NCI-H524 treated with DMSO at 0.1 percent for 48 hours (cell line): ENCODE data around the gene OR10H3.
"Not testable (repeated sequence)": the region's sequence is repeated elsewhere in the genome, so short reads cannot be mapped to it uniquely, and the experiment has no call there.

ENCODE experiments used
- DNase-seq: peaks from one replicate; lab custom pipeline; 2025; lab: John Stamatoyannopoulos, UW

Gene OR10H3

GRCh38 chr19:15737722-15738121 lies at the start of gene OR10H3:
OR10H3 (plus strand) TSS chr19:15737985; CDS start chr19:15741393, 3,408 bp downstream.
- no peak for DNase-seq

- no peak for DNase-seq
Measured at GRCh38 chr19:15696654-15697194, 41.1 kb upstream of the OR10H3 start.

GRCh38 chr19:15701757-15702533 lies 35.8 kb upstream of the OR10H3 start:
- no peak for DNase-seq

GRCh38 chr19:15702534-15702930 lies 35.3 kb upstream of the OR10H3 start:
- DNase-seq, result no peak

GRCh38 chr19:15714638-15715037 lies 23.1 kb upstream of the OR10H3 start:
- no peak for DNase-seq

- no peak for DNase-seq
Measured at GRCh38 chr19:15715642-15716041, 22.1 kb upstream of the OR10H3 start.

- DNase-seq, result no peak
Measured at GRCh38 chr19:15717809-15718208, 20.0 kb upstream of the OR10H3 start.

- DNase-seq, result no peak
Measured at GRCh38 chr19:15721268-15721667, 16.5 kb upstream of the OR10H3 start.

- no peak for DNase-seq
Measured at GRCh38 chr19:15722956-15723355, 14.8 kb upstream of the OR10H3 start.

GRCh38 chr19:15727724-15728123 lies 10.1 kb upstream of the OR10H3 start, which contains the start of gene OR10H2:
OR10H2 (plus strand) TSS chr19:15728024; CDS start chr19:15728044, 20 bp downstream.
- no peak for DNase-seq

GRCh38 chr19:15730538-15730937 lies 7.2 kb upstream of the OR10H3 start:
- no peak for DNase-seq

- DNase-seq, result no peak
Measured at GRCh38 chr19:15732388-15732787, 5.4 kb upstream of the OR10H3 start.

GRCh38 chr19:15733895-15734294 lies 3.9 kb upstream of the OR10H3 start:
- no peak for DNase-seq

GRCh38 chr19:15740785-15741184 lies 3.0 kb downstream of the OR10H3 start:
- no peak for DNase-seq

GRCh38 chr19:15748239-15748638 lies 10.5 kb downstream of the OR10H3 start:
- DNase-seq, result no peak

- no peak for DNase-seq
Measured at GRCh38 chr19:15758379-15758778, 20.6 kb downstream of the OR10H3 start.

GRCh38 chr19:15759962-15760565 lies 22.3 kb downstream of the OR10H3 start:
- no peak for DNase-seq

- DNase-seq, result no peak
Measured at GRCh38 chr19:15769586-15769985, 31.8 kb downstream of the OR10H3 start.

- not testable (repeated sequence) for DNase-seq
Measured at GRCh38 chr19:15774159-15774558, 36.4 kb downstream of the OR10H3 start.

- no peak for DNase-seq
Measured at GRCh38 chr19:15775249-15775648, 37.5 kb downstream of the OR10H3 start.

GRCh38 chr19:15776264-15776663 lies 38.5 kb downstream of the OR10H3 start:
- no peak for DNase-seq

GRCh38 chr19:15776991-15777970 lies 39.5 kb downstream of the OR10H3 start:
- no peak for DNase-seq
